ENCODE measurements around the gene KLHL29.

Gene KLHL29

DNA sequence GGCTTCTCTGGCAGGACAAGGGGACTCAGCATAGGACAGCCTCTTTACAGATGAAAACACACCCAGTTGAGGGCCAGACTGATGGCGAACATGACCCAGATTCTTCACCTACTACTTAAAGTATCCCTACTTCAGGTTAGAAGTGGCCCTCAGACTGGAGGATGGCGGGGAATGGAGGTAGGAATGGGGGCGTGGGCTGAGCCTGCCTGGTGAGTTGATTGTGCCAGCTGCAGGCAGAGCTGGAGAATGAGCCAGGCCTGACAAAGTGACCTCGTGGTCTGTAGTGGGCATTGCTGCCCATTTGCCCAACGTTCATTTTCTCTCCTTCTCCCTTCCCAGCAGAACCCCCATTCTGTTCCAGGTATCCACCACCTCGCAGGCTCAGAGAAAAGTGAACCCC, 186.1 kb downstream of the KLHL29 start:
- Mint-ChIP-seq H3K36me3 (no peaks in the 10 kb centered on the region), H3K27ac (no peak overlapping the region), H3K4me1 (no peaks in the 10 kb centered on the region), H3K4me3 (no peak overlapping the region), H3K27me3 (no peaks in the 10 kb centered on the region), H3K9me3 (no peaks in the 10 kb centered on the region)
- no peak for ATAC-seq

GRCh38 chr2:23571527-23572282, 186.7 kb downstream of the KLHL29 start:
- H3K36me3 Mint-ChIP-seq = no peaks in the 10 kb centered on the region
- H3K4me3 Mint-ChIP-seq = no peak overlapping the region
- no peaks in the 10 kb centered on the region for H3K9me3 Mint-ChIP-seq
- H3K4me1 Mint-ChIP-seq = no peaks in the 10 kb centered on the region
- no peak for ATAC-seq
- no peaks in the 10 kb centered on the region for H3K27me3 Mint-ChIP-seq
- H3K27ac Mint-ChIP-seq = no peak overlapping the region

DNA sequence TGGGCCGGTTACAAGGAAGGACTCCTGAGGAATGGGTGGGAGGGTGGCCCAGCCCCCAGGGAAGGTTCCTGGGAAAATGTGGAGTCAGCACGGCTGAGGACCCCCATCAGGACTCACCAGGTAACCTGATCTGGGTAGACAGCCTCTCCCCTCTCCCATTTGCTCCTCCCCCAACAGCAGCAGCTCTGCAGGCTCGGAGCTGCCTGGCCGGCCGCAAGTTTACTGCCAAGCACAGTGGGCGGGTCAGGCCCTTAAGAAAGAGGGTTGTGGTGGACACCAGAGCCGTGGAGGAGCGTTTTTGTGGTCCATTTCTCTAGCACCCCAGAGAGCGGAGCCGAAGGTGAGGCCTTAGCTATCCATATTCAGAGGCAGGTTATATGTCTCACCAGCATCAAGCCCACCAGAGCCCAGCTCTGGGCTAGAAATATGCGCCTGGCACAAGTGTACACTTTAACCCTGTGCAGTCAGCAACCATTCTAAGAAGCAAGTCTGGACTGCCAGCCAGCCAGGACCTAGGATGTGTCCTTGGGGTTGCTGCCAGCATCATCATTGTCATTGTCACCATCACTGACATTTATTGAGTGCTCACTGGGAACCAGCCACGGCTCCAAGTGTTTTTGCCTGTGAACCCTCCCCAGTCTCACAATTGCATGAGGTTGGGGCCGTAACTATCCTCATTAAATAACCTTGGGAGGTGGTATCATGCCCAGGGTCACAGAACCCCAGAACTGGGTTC, 190.1 kb downstream of the KLHL29 start:
- H3K9me3 Mint-ChIP-seq = no peaks in the 10 kb centered on the region
- H3K4me1 Mint-ChIP-seq = no peaks in the 10 kb centered on the region
- ATAC-seq = no peak
- H3K27me3 Mint-ChIP-seq = no peaks in the 10 kb centered on the region
- H3K36me3 Mint-ChIP-seq = no peaks in the 10 kb centered on the region
- no peak overlapping the region for H3K4me3 Mint-ChIP-seq
- no peak overlapping the region for H3K27ac Mint-ChIP-seq

DNA sequence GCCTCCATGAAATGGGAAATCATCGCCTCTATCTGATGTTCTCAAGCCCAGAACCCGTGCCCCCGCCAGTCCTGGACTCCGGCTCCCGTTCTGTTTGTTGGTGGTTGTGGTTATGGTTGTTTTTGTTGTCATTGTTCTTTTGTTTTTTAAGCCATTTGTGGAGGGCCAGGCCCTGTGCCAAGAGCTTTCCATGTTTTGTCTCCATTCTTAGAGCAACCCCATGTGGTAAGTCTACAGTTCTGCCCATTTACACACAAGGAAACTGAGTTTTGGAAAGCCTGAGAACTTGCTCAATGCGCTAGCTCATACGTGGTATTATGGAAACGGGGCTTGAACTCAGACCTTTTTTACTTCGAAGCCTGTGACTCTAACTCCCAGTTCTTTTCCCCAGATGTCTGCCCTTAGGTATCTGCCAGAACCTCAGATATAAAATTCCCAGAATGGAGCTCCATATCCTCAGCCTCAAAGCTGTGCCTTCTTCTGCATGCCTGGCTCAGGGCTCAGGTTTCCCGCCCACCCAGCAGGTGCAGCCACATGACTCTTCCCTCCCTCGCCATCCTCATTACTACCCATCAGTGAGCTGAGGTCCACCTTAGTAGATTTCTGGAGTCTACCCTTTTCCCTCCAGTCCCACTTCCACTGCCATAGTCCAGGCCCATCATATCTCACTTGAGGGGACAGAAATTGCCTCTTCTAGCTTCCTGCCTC, 194.1 kb downstream of the KLHL29 start:
- no peaks in the 10 kb centered on the region for H3K27me3 Mint-ChIP-seq
- H3K9me3 Mint-ChIP-seq = no peaks in the 10 kb centered on the region
- no peaks in the 10 kb centered on the region for H3K36me3 Mint-ChIP-seq
- H3K4me1 Mint-ChIP-seq = no peaks in the 10 kb centered on the region
- no peak overlapping the region for H3K27ac Mint-ChIP-seq
- ATAC-seq = no peak
- no peak overlapping the region for H3K4me3 Mint-ChIP-seq

GRCh38 chr2:23579674-23580073, 194.7 kb downstream of the KLHL29 start:
- Mint-ChIP-seq H3K4me1 (no peaks in the 10 kb centered on the region), H3K36me3 (no peaks in the 10 kb centered on the region), H3K9me3 (no peaks in the 10 kb centered on the region), H3K4me3 (no peak overlapping the region), H3K27ac (no peak overlapping the region), H3K27me3 (no peaks in the 10 kb centered on the region)
- ATAC-seq = no peak

- Mint-ChIP-seq H3K9me3 (no peaks in the 10 kb centered on the region), H3K27me3 (no peaks in the 10 kb centered on the region), H3K4me3 (no peak overlapping the region), H3K36me3 (no peaks in the 10 kb centered on the region), H3K4me1 (peaks cover 4% of the 10 kb centered on the region), H3K27ac (no peak overlapping the region)
- ATAC-seq = no peak
Observed at GRCh38 chr2:23583467-23583866, 198.5 kb downstream of the KLHL29 start.

DNA sequence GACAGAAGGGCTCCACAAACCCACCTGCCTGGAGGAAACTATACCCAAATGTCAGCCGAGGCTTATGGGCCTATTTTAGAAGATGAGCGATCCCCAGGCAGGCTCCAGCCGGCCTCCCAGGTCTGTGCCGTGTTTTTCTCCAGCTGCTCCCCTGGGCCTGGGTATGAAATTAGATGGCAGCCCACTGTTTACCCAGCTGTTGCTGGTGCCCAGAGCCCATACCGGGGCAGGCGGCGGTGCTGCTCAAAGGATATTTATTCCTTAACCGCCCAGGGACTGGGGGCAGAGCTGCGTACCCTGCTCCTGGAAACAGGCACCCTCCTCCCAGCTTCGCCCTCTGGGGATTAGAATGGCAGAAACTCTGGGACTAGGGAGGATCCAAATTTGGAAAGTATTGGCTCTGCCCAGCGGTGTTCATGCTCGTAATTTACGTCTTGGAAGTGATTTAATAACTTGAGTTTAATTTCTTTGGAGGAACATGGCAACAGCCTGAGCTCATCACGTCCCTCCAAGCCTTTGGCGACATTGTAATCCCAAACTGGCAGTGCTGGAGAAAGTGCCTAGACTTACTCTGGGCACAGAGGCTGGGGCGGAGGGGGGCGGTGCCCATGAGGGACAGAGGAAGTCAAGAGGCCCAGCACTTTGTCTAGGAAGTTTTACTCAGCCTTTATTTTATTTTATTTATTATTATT, 199.2 kb downstream of the KLHL29 start:
- Mint-ChIP-seq H3K9me3 (no peaks in the 10 kb centered on the region), H3K27ac (no peak overlapping the region)
- ATAC-seq = no peak

GRCh38 chr2:23585273-23586170, 200.5 kb downstream of the KLHL29 start:
- Mint-ChIP-seq H3K36me3 (peaks cover 3% of the 10 kb centered on the region), H3K27ac (no peak overlapping the region), H3K27me3 (no peaks in the 10 kb centered on the region), H3K4me3 (no peak overlapping the region), H3K9me3 (no peaks in the 10 kb centered on the region), H3K4me1 (peaks cover 11% of the 10 kb centered on the region)
- ATAC-seq = no peak

More for the DNA sequence above, 199.2 kb downstream of the KLHL29 start:
- H3K4me1 Mint-ChIP-seq = peaks cover 11% of the 10 kb centered on the region
- no peaks in the 10 kb centered on the region for H3K36me3 Mint-ChIP-seq
- H3K4me3 Mint-ChIP-seq = no peak overlapping the region
- no peaks in the 10 kb centered on the region for H3K27me3 Mint-ChIP-seq

- Mint-ChIP-seq H3K27ac (no peak overlapping the region), H3K4me3 (no peak overlapping the region), H3K36me3 (peaks cover 5% of the 10 kb centered on the region), H3K9me3 (no peaks in the 10 kb centered on the region), H3K4me1 (peaks cover 11% of the 10 kb centered on the region), H3K27me3 (no peaks in the 10 kb centered on the region)
- ATAC-seq = no peak
Observed at GRCh38 chr2:23586741-23587306, 201.8 kb downstream of the KLHL29 start.

DNA sequence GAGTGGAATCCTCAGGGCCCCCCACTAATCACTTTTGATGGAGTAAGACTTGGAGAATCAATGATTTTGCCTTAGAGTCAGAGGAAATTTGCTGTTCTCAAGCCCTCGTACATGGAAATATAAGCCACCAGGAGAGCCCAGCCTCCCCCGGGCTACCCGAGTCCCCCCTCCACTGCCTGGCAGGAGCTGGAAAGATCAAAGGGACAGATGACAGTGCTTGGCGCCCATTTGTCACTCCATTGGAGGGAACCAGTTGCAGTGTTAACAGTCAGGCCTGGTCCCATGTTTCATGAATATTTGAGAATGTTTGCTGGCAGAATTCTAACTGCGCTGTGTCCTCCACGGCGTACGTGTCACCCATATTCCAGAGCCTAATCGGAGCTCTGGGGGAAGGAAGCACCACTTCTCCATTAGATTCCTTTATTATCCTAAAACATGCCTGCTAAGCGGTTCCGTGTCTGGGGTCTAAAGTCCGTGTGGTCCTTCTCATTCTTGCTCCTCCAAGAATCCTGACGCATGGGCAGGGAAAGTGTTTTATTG, 202.4 kb downstream of the KLHL29 start:
- Mint-ChIP-seq H3K27ac (no peak overlapping the region), H3K36me3 (peaks cover 5% of the 10 kb centered on the region), H3K9me3 (no peaks in the 10 kb centered on the region), H3K4me1 (peaks cover 11% of the 10 kb centered on the region), H3K27me3 (no peaks in the 10 kb centered on the region), H3K4me3 (no peak overlapping the region)
- ATAC-seq = no peak

DNA sequence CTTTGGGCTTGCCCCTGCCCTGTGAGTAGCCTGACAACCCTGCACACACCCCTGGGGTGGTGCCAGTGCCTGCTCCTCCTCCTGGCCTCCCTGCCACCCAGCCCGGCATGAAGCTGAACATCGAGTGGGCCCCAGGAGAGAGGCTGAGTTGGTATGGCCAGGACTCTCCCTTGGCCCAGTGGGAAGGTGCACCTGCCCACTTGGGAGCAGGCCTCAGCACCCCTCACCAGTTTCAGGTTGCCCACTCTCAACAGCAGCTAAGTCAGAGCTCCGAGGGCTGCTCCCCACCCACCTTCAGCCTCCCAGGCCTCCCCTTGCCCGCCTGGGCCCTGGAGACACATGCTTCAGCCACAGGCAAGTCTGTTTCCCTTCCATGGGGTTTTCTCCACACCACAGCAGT, 203.1 kb downstream of the KLHL29 start:
- ATAC-seq = peak; percentile 4
- Mint-ChIP-seq H3K27ac (no peak overlapping the region), H3K4me1 (peaks cover 11% of the 10 kb centered on the region), H3K9me3 (no peaks in the 10 kb centered on the region), H3K4me3 (no peak overlapping the region), H3K27me3 (no peaks in the 10 kb centered on the region), H3K36me3 (peaks cover 5% of the 10 kb centered on the region)

GRCh38 chr2:23588508-23589201, 203.7 kb downstream of the KLHL29 start:
- no peak overlapping the region for H3K4me3 Mint-ChIP-seq
- H3K36me3 Mint-ChIP-seq = peaks cover 5% of the 10 kb centered on the region
- ATAC-seq = no peak
- H3K27me3 Mint-ChIP-seq = no peaks in the 10 kb centered on the region
- peaks cover 11% of the 10 kb centered on the region for H3K4me1 Mint-ChIP-seq
- H3K27ac Mint-ChIP-seq = no peak overlapping the region
- H3K9me3 Mint-ChIP-seq = no peaks in the 10 kb centered on the region

GRCh38 chr2:23589220-23589647, 204.3 kb downstream of the KLHL29 start:
- Mint-ChIP-seq H3K27ac (no peak overlapping the region), H3K4me1 (peaks cover 11% of the 10 kb centered on the region), H3K9me3 (no peaks in the 10 kb centered on the region), H3K27me3 (no peaks in the 10 kb centered on the region), H3K36me3 (peaks cover 5% of the 10 kb centered on the region), H3K4me3 (no peak overlapping the region)
- ATAC-seq = no peak

All from stimulated activated memory B cell treated with anti-CD40 and anti-IgM and Interleukin-4, amounts not matched to agents 10 μg/mL and 1 μg/mL and 100 μg/mL, for 72 hours (primary cell).